NAMALWA (cell line): ENCODE data around the gene TM9SF2.

Experiments
- DNase-seq: peaks from one replicate; pipeline ENCODE4 v3.0.0-alpha.2; 2015; ENCODE audit warnings: low spot score

Gene TM9SF2

GRCh38 chr13:99495466-99496183 lies 5.6 kb upstream of the TM9SF2 start:
- DNase-seq = no peak

DNA sequence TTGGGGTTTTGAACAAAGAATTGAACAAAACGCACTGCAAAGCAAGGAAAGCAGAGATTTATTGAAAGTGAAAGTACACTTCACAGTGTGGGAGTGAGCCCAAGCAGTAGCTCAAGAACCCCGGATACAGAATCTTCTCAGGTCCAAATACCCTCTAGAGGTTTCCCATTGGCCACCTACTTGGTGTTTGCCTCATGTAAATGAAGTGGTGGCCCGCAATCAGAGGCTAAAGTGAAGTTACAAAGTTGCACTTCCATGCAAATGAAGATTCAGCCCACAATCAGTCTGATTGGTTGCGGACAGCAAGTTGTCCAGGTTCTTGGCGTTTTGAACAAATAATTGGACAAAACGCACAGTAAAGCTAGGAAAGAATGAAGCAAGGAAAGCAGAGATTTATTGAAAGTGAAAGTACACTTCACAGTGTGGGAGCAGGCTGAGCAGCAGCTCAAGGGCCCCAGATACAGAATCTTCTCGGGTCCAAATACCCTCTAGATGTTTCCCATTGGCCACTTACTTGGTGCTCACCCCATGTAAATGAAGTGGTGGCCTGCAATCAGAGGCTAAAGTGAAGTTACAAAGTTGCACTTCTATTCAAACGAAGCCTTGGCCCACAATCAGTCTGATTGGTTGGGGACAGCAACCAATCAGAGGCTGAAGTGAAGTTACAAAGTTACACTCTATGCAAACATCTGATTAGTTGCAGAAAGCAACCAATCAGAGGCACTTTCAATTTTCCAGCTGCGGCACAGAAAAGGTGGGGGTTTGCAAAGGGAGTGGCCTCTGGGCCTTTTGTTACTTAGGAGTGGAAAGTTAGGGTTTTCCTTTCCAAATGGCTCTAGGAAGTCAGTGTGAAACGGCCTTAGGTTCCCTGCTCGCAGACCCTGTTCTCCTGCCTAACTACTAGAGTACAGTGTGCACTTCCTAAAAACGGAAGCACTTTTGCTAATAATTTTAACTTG lies 4.8 kb upstream of the TM9SF2 start:
- peak; percentile 79 for DNase-seq

- DNase-seq = peak; percentile 99
Observed at GRCh38 chr13:99498171-99499161, 2.8 kb upstream of the TM9SF2 start.

- no peak for DNase-seq
Observed at GRCh38 chr13:99500839-99501183, 461 bp upstream of the TM9SF2 start.

- peak; percentile 63 for DNase-seq
Observed at GRCh38 chr13:99501848-99502301, 603 bp downstream of the TM9SF2 start.

GRCh38 chr13:99505814-99506269 lies 4.6 kb downstream of the TM9SF2 start:
- DNase-seq = peak; percentile 74

- peak; percentile 90 for DNase-seq
Observed at GRCh38 chr13:99506634-99507033, 5.4 kb downstream of the TM9SF2 start.

GRCh38 chr13:99507054-99507453 lies 5.8 kb downstream of the TM9SF2 start:
- DNase-seq = no peak

GRCh38 chr13:99507551-99507950 lies 6.3 kb downstream of the TM9SF2 start:
- no peak for DNase-seq

DNA sequence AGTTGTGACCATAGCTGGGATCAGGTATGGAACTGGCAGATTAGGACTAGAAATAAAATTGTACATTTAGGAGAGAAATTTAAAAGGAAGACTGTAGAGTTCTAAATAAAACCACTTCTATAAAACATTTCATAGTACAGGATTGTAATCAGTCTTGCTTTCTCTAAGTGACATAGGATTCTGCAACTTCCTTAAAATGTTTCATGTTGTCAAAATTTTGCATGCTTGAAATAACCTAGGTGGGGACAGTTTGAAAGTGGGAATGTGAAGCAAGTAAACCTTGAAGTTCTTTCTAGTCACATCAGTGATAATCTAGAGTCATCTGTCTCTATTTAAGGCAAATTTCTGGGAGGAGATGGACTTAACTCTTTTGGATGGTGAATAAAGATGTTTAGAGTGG lies 6.7 kb downstream of the TM9SF2 start:
- DNase-seq = no peak

DNA sequence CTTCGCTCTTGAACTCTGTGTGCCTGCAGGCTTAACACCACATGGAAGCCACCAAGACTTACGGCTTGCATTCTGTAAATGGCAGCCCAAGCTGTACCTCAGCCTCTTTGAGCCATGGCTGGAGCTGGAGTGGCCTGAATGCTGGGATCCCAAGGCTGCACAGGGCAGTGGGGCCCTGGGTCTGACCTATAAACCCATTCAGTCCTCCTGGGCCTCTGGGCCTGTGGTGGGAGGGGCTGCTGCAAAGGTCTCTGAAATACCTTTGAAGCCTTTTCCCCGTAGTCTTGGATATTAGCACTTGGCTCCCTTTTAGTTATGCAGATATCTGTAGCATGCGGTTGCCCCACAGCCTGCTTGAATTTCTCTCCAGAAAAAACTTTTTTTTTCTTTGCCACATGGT lies 8.2 kb downstream of the TM9SF2 start:
- no peak for DNase-seq

GRCh38 chr13:99514801-99515200 lies 13.5 kb downstream of the TM9SF2 start:
- no peak for DNase-seq

DNA sequence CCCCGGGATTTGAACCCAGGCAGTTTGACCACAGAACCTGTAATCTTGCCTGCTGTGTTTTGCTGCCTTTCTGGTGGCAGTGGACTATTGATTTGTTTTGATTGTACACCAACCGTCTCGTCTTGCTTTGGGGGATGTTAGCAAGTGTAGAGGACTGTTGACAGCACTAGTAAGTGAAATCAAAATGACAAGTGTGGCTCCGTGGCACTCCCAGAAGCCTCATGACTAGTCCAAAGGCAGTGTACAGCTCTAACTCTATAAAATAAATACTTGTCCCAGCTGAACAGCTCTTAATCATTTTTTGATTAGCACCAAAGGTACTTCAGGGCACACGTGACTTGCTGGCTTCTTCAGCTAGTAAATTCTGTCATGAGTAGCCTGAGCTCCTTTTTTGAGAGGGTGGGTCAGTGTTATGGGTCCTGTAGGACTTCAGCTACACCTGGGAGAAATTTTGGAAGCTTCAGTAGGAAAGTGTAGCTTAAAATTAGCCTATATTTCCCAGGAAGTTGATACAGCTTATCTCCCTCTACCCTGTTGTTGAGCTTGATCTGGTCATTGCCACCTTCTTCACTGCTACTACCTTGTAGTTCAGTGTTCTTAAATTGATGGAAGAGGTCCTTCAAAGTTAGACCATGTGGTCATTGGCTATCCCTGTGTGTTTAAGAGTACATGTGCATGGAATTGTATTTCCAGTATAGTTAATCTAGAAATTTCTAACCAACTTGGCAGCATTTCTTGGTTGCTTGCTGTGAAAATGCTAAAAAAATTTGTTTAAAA lies 15.1 kb downstream of the TM9SF2 start:
- DNase-seq = no peak

DNA sequence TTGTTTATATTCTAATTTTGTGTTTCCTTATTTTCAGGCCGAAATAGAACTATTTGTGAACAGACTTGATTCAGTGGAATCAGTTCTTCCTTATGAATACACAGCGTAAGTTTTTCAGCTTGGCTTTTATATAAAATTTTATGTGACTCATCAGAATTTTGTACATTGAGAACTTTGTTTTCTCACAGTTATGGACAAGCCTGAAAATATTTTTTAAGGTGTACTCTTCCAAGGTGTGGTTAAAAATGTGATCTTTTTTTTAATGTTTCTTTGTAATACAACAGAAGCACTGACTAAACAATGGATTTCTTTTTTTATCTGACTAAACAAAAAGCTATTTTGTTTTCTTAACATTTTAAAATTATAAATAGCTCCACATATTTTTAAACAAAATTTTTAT lies 16.3 kb downstream of the TM9SF2 start:
- DNase-seq = no peak

GRCh38 chr13:99517984-99518383 lies 16.7 kb downstream of the TM9SF2 start:
- DNase-seq = no peak

DNA sequence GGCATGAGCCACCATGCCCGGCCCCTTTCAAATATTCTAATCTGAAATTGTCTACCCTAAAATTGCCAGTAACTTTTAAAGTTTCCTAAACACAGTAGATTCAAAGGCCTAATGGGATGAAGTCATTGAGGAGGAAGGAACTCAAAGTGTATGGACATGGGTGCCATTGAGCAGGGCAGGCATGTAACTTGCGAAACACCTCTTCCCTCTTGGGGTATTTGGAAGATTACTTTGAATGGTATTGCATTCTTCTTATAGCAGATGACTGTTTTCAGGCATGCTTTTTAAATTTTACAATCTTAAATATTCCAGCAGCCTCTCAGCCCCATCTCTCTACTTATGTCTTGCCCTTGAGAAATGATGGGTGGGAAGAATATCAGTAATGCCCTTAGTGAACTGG lies 21.0 kb downstream of the TM9SF2 start:
- DNase-seq = no peak

DNA sequence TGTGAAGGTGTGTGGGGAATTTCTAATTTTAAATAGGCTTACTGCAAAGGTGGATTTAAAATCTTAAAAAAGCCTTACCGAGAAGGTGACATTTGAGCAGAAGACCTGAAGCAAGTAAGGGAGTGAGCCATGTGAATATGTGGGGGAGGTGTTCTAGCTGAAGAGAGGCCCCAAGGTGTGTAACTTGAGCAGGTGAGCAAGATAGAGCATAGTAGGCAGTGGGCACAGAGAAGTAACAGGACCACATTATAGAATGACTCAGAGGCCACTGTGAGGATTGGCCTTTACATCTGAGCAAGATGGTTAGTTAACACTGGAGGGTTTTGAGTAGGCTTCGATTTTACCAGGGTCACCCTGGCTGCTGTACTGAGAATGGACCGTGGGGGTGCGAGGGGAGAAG lies 22.6 kb downstream of the TM9SF2 start:
- no peak for DNase-seq

- no peak for DNase-seq
Observed at GRCh38 chr13:99525967-99526366, 24.7 kb downstream of the TM9SF2 start.

DNA sequence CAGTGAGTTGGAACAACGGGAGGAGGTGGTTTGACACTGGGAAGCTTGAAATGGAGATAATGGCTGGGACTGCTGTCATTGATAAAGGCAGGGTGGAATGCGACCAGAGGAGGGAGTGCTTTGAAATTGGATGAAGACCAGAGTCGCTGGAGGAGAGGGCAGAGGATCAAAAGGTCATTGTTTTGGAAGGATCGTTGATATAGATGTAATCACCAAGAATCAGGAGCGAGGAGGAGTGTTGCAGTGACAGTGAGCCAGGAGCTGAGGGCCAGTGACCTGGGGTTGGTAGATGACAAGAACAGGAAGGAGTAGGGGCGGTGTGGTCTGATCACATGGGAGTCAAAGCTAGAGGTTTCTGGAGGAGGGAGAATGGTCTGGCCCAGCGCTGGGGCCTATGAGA lies 25.3 kb downstream of the TM9SF2 start:
- no peak for DNase-seq

- no peak for DNase-seq
Observed at GRCh38 chr13:99527301-99527700, 26.0 kb downstream of the TM9SF2 start.

DNA sequence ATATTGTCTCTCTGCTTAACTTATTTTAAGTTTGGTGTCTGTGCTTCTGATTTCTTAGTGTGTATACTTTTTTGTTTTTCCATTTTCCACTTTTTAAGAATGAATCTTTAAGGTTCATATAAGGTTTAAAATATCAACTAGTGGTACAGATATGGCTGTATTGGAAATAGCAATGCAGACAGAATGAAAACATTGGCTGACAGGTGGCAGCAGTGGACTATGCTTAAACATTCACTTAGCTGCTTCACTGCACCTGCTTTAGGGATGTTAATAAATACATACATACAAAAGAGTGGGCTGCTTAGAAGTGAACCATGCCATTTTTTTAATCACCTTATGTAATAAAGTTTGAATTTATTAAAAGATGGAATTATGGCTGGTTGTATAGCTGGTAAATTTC lies 27.3 kb downstream of the TM9SF2 start:
- DNase-seq = peak; percentile 70
